ENCODE results near the gene RBMS3. TPM values are rescaled to one million over a fixed set of nuclear protein-coding genes. Genes with fewer than 3 reads are reported as not detected.

The RBMS3 gene
- total and polyA plus RNA-seq, 2 of the 8 experiments (the other 6 are each of a cell fraction or from before 2014, with no cell fraction given), result 3.7 to 6.9 TPM

DNA sequence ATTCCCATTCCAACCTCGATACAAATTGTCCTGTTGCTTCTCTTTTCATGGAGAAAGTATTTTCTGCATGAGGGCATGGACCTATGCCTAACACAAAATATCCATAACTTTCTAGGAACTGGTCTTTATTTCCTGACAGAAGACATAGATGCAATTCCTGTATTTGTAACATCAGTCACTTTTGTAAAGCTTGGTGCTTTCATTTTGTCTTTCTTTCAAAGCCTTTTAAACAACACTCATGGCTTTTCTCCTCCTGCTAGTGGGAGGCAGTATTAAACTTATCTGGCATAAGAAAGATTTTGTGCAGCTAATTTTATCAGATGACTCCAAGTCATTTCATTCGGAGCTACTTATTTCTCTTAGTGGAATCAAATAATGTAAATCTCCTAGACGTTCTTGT lies 616.0 kb downstream of the RBMS3 start (continued):
- no peak for TF ChIP-seq EP300 (IDR thresholded peaks at IDR 0.05; ENCODE audit: borderline replicate concordance in 1 of 2, low read depth in 2 of 2, low read length in 2 of 2)
- TF ChIP-seq CEBPB (IDR thresholded peaks at IDR 0.05; ENCODE audit: low read depth, low read length), result no peak
- TF ChIP-seq CBX8 (IDR thresholded peaks at IDR 0.05; ENCODE audit: borderline replicate concordance, low read depth, low read length), result no peak
- TF ChIP-seq POLR2A (IDR thresholded peaks at IDR 0.05; ENCODE audit: control extremely low read depth in 1 of 2, low read depth in 2 of 2, low read length in 2 of 2), result no peak
- TF ChIP-seq SIRT6 (IDR thresholded peaks at IDR 0.05; ENCODE audit: low read length), result no peak
